GM23248 (cell line): ENCODE data around the gene STUM. TPM values are rescaled to one million over a fixed set of nuclear protein-coding genes. Genes with fewer than 3 reads are reported as not detected.

Experiments used
- DNase-seq: peaks from one replicate; pipeline ENCODE4 v3.0.0-alpha.2; 2015
- H2AFZ ChIP-seq: fragments of 200-600 bp; sonication (generic); 2 replicates; pipeline ENCODE4 v1.6.1; 2016; ENCODE audit warnings: antibody characterized with exemption
- H3F3A ChIP-seq: fragments of 200-600 bp; sonication (generic); 2 replicates; pipeline ENCODE4 v1.6.1; 2016; ENCODE audit warnings: mild to moderate bottlenecking, antibody characterized with exemption, mixed run types; ENCODE audit not compliant: insufficient read depth
- H3K27ac ChIP-seq: fragments of 200-600 bp; sonication (generic); 2 replicates; pipeline ENCODE4 v1.5.1; 2016; ENCODE audit warnings: mild to moderate bottlenecking
- H3K27me3 ChIP-seq: fragments of 200-600 bp; sonication (generic); replicated peaks from 2 replicates; pipeline ENCODE4 v1.6.1; 2016; ENCODE audit warnings: mild to moderate bottlenecking; ENCODE audit not compliant: insufficient read depth
- H3K36me3 ChIP-seq: fragments of 200-600 bp; sonication (generic); 2 replicates; pipeline ENCODE4 v1.6.1; 2016; ENCODE audit warnings: low read depth, mild to moderate bottlenecking
- H3K4me1 ChIP-seq: fragments of 200-600 bp; sonication (generic); 2 replicates; pipeline ENCODE4 v1.6.1; 2016; ENCODE audit warnings: mild to moderate bottlenecking; ENCODE audit not compliant: insufficient read depth
- H3K4me2 ChIP-seq: fragments of 200-600 bp; sonication (generic); one replicate; pipeline ENCODE4 v1.6.1; 2016; ENCODE audit warnings: mild to moderate bottlenecking; ENCODE audit not compliant: unreplicated experiment
- H3K4me3 ChIP-seq: fragments of 200-600 bp; sonication (generic); 2 replicates; pipeline ENCODE4 v1.5.1; 2016; ENCODE audit warnings: mild to moderate bottlenecking
- H3K79me2 ChIP-seq: fragments of 200-600 bp; sonication (generic); 2 replicates; pipeline ENCODE4 v1.6.1; 2016; ENCODE audit warnings: mild to moderate bottlenecking; ENCODE audit not compliant: insufficient read depth
- H3K9ac ChIP-seq: fragments of 200-600 bp; sonication (generic); 2 replicates; pipeline ENCODE4 v1.6.1; 2016; ENCODE audit warnings: mild to moderate bottlenecking
- H3K9me2 ChIP-seq: fragments of 200-600 bp; sonication (generic); 2 replicates; pipeline ENCODE4 v1.6.1; 2016; ENCODE audit warnings: mixed run types, mild to moderate bottlenecking, moderate library complexity; ENCODE audit not compliant: insufficient read depth
- H3K9me3 ChIP-seq: fragments of 200-600 bp; sonication (generic); one replicate; pipeline ENCODE4 v1.6.1; 2017; ENCODE audit warnings: low read depth
- H4K20me1 ChIP-seq: fragments of 200-600 bp; sonication (generic); 2 replicates; pipeline ENCODE4 v1.6.0; 2016; ENCODE audit not compliant: insufficient read depth
- EZH2 ChIP-seq: fragments of 200-600 bp; sonication (generic); IDR thresholded peaks from 2 replicates; pipeline ENCODE4 v1.6.1; 2018; ENCODE audit warnings: antibody characterized with exemption, mild to moderate bottlenecking; ENCODE audit not compliant: insufficient read depth, poor library complexity, severe bottlenecking
- EZH2phosphoT487 ChIP-seq: fragments of 200-600 bp; sonication (generic); IDR thresholded peaks from 2 replicates; pipeline ENCODE4 v1.6.1; 2018; ENCODE audit warnings: antibody characterized with exemption, moderate library complexity, mild to moderate bottlenecking, low read depth; ENCODE audit not compliant: insufficient read depth
- WGBS, 2 experiments: methylation state at CpG; one replicate each; pipeline ENCODE4 v1.1.6; 2015 to 2017; ENCODE audit warnings: low lambda C conversion rate in 2 of 2, low coverage in 1 of 2; ENCODE audit errors: missing lambda C conversion rate in 2 of 2; 5-methylcytosine and 5-hydroxymethylcytosine counted together
- in situ Hi-C: fragments of 300-500 bp; cut with MboI; formaldehyde crosslinking; loops from 2 replicates; pipeline ENCODE4 v1.15.0; 2020
- polyA plus RNA-seq: library from polyadenylated mRNA; unstranded; fragments of >200 nt; fragmentation: Nextera tagmentation; extraction: Ambion mirVana; gene quantifications from 2 replicates; pipeline ENCODE4 v1.2.1, GENCODE V29; 2016
- total RNA-seq: library from RNA; depleted of rRNA; stranded (reverse); fragments of >200 nt; shearing (Covaris generic); gene quantifications from 2 replicates; pipeline ENCODE4 v1.2.3, GENCODE V29; 2014

The STUM gene
- total and polyA plus RNA-seq, 2 experiments from 2014 or later: under 0.01 TPM; not detected in 1

GRCh38 chr1:226646026-226646869 is 97.7 kb downstream of the STUM start:
- no peaks in the 10 kb centered on the region for H3K9me2 ChIP-seq
- H3K4me2 ChIP-seq: no peak overlapping the region
- H3K4me1 ChIP-seq: peaks cover 7% of the 10 kb centered on the region; the same call in 1 of the 2 replicates
- H3K9me3 ChIP-seq: no peaks in the 10 kb centered on the region
- 91 to 94% methylated on average over 17 of the region's 18 CpGs for WGBS, 2 experiments
- TF ChIP-seq EZH2phosphoT487 (no peak), EZH2 (no peak)
- no peak for DNase-seq
- in situ Hi-C loops: no loop called here
- no peak overlapping the region for H3K4me3 ChIP-seq
- H4K20me1 ChIP-seq: no peaks in the 10 kb centered on the region
- no peaks in the 10 kb centered on the region for H3K36me3 ChIP-seq
- no peak overlapping the region for H3K9ac ChIP-seq
- H3K27me3 ChIP-seq: no peaks in the 10 kb centered on the region
- no peaks in the 10 kb centered on the region for H3K79me2 ChIP-seq
- H2AFZ ChIP-seq: no peak overlapping the region
- H3K27ac ChIP-seq: no peak overlapping the region
- H3F3A ChIP-seq: no peaks in the 10 kb centered on the region

DNA sequence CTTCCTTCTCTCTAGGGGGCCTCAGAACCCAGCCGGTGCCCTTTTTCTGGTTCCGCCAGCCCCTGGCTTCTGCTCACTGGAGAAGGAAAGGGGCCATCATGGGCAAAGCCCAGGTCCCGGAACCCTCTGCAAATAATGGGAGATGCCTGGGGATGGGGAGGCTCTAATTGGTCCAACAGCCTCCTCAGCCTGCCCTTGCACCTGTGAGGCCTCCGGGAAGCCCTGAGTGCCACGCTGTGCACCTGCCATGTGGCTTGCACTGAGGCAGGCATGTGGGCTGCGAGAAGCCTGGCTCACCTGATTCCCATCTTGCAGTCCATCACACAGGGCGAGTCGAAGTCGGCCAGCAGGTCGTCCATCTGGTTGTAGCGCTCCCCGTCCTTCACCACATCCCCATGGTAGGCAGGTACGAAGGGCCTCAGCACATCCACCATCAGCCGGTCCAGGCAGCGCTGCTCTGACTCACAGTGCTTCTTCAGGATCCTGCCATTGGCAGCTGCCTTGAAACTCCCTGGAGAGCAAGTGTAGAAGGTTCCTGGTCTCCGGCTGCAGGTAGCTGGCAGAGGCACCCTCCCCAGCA is 98.4 kb downstream of the STUM start:
- no peaks in the 10 kb centered on the region for H3K36me3 ChIP-seq
- H3K4me1 ChIP-seq: peaks cover 7% of the 10 kb centered on the region; the same call in 1 of the 2 replicates
- in situ Hi-C loops: no loop called here
- no peaks in the 10 kb centered on the region for H3K9me3 ChIP-seq
- H3F3A ChIP-seq: no peaks in the 10 kb centered on the region
- H3K4me3 ChIP-seq: no peak overlapping the region
- no peaks in the 10 kb centered on the region for H3K9me2 ChIP-seq
- no peak overlapping the region for H3K9ac ChIP-seq
- WGBS, 2 experiments: 91 to 92% methylated on average over 16 of the region's 16 CpGs
- no peaks in the 10 kb centered on the region for H3K79me2 ChIP-seq
- no peaks in the 10 kb centered on the region for H3K27me3 ChIP-seq
- H4K20me1 ChIP-seq: no peaks in the 10 kb centered on the region
- H3K4me2 ChIP-seq: no peak overlapping the region
- no peak for TF ChIP-seq EZH2
- no peak for TF ChIP-seq EZH2phosphoT487
- H3K27ac ChIP-seq: no peak overlapping the region
- H2AFZ ChIP-seq: no peak overlapping the region
- no peak for DNase-seq

DNA sequence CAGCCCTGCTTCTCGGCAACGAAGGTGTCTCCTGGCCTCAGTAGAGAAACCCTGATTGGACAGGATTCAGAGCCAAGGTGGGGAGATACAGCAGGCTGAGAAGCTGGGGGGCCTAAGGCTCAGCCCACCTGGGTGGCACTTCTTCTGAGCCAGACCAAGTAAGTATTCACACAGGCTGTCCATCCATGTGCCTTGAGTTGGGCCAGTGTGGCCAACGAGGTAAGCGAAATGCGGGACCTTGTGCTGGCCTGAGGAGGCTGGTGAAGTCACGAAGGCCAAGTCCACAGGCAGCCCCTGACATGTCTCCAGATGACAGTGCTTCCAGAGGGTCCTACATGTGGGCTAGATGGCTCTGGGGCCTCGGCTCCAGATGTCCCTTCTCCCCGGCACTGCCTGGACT is 99.2 kb downstream of the STUM start:
- H3K4me1 ChIP-seq: peaks cover 7% of the 10 kb centered on the region; the same call in 1 of the 2 replicates
- in situ Hi-C loops: no loop called here
- H3K4me2 ChIP-seq: no peak overlapping the region

DNA sequence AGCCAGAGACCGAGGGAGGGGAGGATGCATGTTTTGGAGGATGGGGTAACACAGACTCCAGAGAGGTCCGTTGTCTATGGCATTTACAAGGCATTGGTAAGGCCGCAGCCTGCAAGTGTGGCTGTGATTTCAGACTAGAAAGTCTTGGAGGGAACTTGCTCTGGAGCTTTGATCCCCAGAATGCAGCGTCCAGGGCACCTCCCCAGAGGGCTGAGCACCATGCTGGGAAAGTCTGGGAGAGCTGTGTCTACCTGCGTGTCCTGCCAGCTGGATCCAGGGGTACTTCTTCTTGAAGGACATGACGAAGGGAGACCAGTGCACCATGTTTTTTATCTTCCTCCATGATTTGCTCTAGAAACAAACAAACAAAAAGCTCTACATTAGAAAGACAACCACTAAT is 99.9 kb downstream of the STUM start:
- 86 to 91% methylated on average over 6 of the region's 6 CpGs for WGBS, 2 experiments
- DNase-seq: no peak

More for the DNA sequence above, 99.2 kb downstream of the STUM start:
- no peak for DNase-seq
- no peaks in the 10 kb centered on the region for H3K27me3 ChIP-seq
- no peaks in the 10 kb centered on the region for H3K9me2 ChIP-seq
- 93 to 95% methylated on average over 8 of the region's 8 CpGs for WGBS, 2 experiments
- no peaks in the 10 kb centered on the region for H3K36me3 ChIP-seq
- no peaks in the 10 kb centered on the region for H3F3A ChIP-seq
- H2AFZ ChIP-seq: no peak overlapping the region
- no peaks in the 10 kb centered on the region for H3K9me3 ChIP-seq
- no peaks in the 10 kb centered on the region for H3K79me2 ChIP-seq
- H3K27ac ChIP-seq: no peak overlapping the region
- H4K20me1 ChIP-seq: no peaks in the 10 kb centered on the region
- H3K4me3 ChIP-seq: no peak overlapping the region
- no peak for TF ChIP-seq EZH2phosphoT487
- TF ChIP-seq EZH2: no peak
- no peak overlapping the region for H3K9ac ChIP-seq

More for the DNA sequence above, 99.9 kb downstream of the STUM start:
- Histone ChIP-seq H3K36me3 (no peaks in the 10 kb centered on the region), H4K20me1 (no peaks in the 10 kb centered on the region), H3K9me3 (no peaks in the 10 kb centered on the region), H3K4me2 (no peak overlapping the region), H3K4me3 (no peak overlapping the region), H3K9ac (no peak overlapping the region), H3F3A (no peaks in the 10 kb centered on the region), H3K9me2 (no peaks in the 10 kb centered on the region), H3K79me2 (no peaks in the 10 kb centered on the region), H3K27ac (no peak overlapping the region), H3K4me1 (peaks cover 1% of the 10 kb centered on the region; the same call in 1 of the 2 replicates), H2AFZ (no peak overlapping the region), H3K27me3 (no peaks in the 10 kb centered on the region)
- no peak for TF ChIP-seq EZH2phosphoT487
- no peak for TF ChIP-seq EZH2
- in situ Hi-C loops: no loop called here
